Dermis microvascular lymphatic vessel endothelial cell (primary cell): ENCODE measurements around the gene IHH. TPM values are rescaled to one million over a fixed set of nuclear protein-coding genes. Genes with fewer than 3 reads are reported as not detected.

ENCODE experiments used
- DNase-seq, 2 donors: peaks; one replicate each; pipeline versions ENCODE4 v3.0.0 to v3.0.0-alpha.2; 2010; ENCODE audit warnings: low read depth in 2 of 2
- total RNA-seq: library from RNA; depleted of rRNA; stranded (reverse); fragments of >200 nt; gene quantifications from 2 replicates; pipeline ENCODE4 v1.2.1, GENCODE V29; 2014

Gene IHH
- under 0.01 TPM in 2 replicates for total RNA-seq

- no peak for DNase-seq
Measured at GRCh38 chr2:219060821-219061791, at the start of gene IHH. IHH (minus strand) TSS chr2:219060921; CDS start chr2:219060467, 454 bp downstream.

- DNase-seq, result no peak
Measured at GRCh38 chr2:219109471-219109870, 48.8 kb upstream of the IHH start.

- no peak for DNase-seq
Measured at GRCh38 chr2:219107758-219108157, 47.0 kb upstream of the IHH start.

GRCh38 chr2:219106251-219106650 is 45.5 kb upstream of the IHH start:
- DNase-seq, result no peak

- DNase-seq, result peak in 1 of 2 donors; percentile 49
Measured at GRCh38 chr2:219104107-219105035, 43.6 kb upstream of the IHH start.

GRCh38 chr2:219099329-219099728 is 38.6 kb upstream of the IHH start:
- no peak for DNase-seq

GRCh38 chr2:219095406-219095935 is 34.8 kb upstream of the IHH start:
- no peak for DNase-seq

- DNase-seq, result no peak
Measured at GRCh38 chr2:219094171-219094570, 33.5 kb upstream of the IHH start.

GRCh38 chr2:219090436-219091299 is 29.9 kb upstream of the IHH start:
- DNase-seq, result no peak

GRCh38 chr2:219089330-219089729 is 28.6 kb upstream of the IHH start:
- no peak for DNase-seq

GRCh38 chr2:219087848-219088247 is 27.1 kb upstream of the IHH start:
- no peak for DNase-seq

GRCh38 chr2:219087361-219087760 is 26.6 kb upstream of the IHH start:
- no peak for DNase-seq

GRCh38 chr2:219086196-219086595 is 25.5 kb upstream of the IHH start:
- no peak for DNase-seq

- no peak for DNase-seq
Measured at GRCh38 chr2:219084791-219085190, 24.1 kb upstream of the IHH start.

- no peak for DNase-seq
Measured at GRCh38 chr2:219082332-219082958, 21.7 kb upstream of the IHH start.

GRCh38 chr2:219081701-219082331 is 21.1 kb upstream of the IHH start:
- no peak for DNase-seq

GRCh38 chr2:219081096-219081495 is 20.4 kb upstream of the IHH start:
- DNase-seq, result no peak

GRCh38 chr2:219079417-219079816 is 18.7 kb upstream of the IHH start:
- DNase-seq, result no peak

GRCh38 chr2:219078951-219079350 is 18.2 kb upstream of the IHH start:
- DNase-seq, result no peak

GRCh38 chr2:219078126-219078525 is 17.4 kb upstream of the IHH start:
- DNase-seq, result no peak
